OCI-LY1 (cell line): ENCODE results near the gene GJB2.

Source experiments
- EZH2 ChIP-seq: fragments of 200-600 bp; sonication (generic), shearing (Covaris generic); IDR thresholded peaks from 2 replicates; pipeline ENCODE4 v1.8.0; 2017; ENCODE audit warnings: borderline replicate concordance, mixed run types, mild to moderate bottlenecking, antibody characterized with exemption, low read length, moderate library complexity, mixed read lengths
- TF ChIP-seq, protein P1 (sequence below): fragments of 200-600 bp; sonication (generic), shearing (Covaris generic); IDR thresholded peaks from 2 replicates; pipeline ENCODE4 v1.5.1; 2017; ENCODE audit warnings: mild to moderate bottlenecking, antibody characterized with exemption, low read length, moderate library complexity, mixed read lengths

DNA sequence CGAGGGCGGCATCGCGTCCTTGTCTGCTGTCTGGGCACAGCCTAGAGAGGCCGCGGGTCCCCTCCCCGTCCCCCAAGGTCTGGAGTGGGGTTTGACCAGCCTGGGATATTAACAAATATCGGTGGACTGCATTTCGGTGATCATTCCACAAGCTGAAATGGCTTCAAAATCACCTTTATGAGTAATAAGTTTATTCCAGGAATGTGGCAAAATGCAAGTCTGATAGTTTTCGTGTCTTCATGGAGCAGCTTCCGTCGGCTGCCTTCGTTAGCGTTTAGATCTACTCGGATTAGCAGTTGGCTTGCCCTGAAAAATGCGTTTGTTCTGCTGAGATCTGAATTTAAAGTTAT, 30.8 kb downstream of the GJB2 start:
- TF ChIP-seq, protein P1, sequence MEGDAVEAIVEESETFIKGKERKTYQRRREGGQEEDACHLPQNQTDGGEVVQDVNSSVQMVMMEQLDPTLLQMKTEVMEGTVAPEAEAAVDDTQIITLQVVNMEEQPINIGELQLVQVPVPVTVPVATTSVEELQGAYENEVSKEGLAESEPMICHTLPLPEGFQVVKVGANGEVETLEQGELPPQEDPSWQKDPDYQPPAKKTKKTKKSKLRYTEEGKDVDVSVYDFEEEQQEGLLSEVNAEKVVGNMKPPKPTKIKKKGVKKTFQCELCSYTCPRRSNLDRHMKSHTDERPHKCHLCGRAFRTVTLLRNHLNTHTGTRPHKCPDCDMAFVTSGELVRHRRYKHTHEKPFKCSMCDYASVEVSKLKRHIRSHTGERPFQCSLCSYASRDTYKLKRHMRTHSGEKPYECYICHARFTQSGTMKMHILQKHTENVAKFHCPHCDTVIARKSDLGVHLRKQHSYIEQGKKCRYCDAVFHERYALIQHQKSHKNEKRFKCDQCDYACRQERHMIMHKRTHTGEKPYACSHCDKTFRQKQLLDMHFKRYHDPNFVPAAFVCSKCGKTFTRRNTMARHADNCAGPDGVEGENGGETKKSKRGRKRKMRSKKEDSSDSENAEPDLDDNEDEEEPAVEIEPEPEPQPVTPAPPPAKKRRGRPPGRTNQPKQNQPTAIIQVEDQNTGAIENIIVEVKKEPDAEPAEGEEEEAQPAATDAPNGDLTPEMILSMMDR: no peak
- no peak for TF ChIP-seq EZH2
